HFF-Myc (cell line): ENCODE data around the gene RBMS2.

Source experiments
- DNase-seq: peaks from one replicate; pipeline ENCODE4 v3.0.0-alpha.2; 2011; ENCODE audit warnings: low read depth; ENCODE audit errors: extremely low read depth
- H3K4me3 ChIP-seq: replicated peaks from 2 replicates; pipeline ENCODE4 v1.5.1; 2011; ENCODE audit warnings: low read depth, mild to moderate bottlenecking, control low read depth, low read length
- TF ChIP-seq, protein P1 (sequence below): IDR thresholded peaks from 2 replicates; pipeline ENCODE4 v1.5.1; 2012; ENCODE audit warnings: mild to moderate bottlenecking, low read depth, low read length, control low read depth; ENCODE audit errors: missing control alignments

RBMS2 gene

DNA sequence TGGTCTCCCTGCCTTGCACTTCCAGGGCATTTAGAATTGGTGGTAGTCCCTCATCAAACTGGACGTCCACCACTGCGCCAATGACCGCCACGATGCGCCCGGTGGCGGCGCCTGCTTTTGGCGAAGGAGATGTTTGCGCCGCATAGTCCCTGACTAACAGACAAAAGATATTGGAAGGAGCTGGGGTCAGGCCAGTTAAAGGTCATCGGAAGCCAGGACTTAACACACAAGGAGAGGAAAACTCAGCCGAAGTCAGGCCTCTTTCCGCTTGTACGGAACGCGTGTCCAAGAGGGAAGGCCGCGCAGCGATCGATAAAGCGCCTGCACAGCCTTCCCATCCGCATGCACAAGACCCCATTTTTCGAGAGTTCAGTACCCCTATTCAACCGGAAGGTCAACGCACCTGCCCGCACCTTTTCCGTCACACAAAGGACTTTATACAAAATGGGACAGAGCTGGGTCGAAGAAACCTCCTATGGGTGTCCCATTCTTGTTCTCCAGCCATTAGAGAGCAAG lies 123.6 kb downstream of the RBMS2 start:
- H3K4me3 ChIP-seq: peak overlapping the region; percentile 100
- DNase-seq: no peak
- TF ChIP-seq, protein P1, sequence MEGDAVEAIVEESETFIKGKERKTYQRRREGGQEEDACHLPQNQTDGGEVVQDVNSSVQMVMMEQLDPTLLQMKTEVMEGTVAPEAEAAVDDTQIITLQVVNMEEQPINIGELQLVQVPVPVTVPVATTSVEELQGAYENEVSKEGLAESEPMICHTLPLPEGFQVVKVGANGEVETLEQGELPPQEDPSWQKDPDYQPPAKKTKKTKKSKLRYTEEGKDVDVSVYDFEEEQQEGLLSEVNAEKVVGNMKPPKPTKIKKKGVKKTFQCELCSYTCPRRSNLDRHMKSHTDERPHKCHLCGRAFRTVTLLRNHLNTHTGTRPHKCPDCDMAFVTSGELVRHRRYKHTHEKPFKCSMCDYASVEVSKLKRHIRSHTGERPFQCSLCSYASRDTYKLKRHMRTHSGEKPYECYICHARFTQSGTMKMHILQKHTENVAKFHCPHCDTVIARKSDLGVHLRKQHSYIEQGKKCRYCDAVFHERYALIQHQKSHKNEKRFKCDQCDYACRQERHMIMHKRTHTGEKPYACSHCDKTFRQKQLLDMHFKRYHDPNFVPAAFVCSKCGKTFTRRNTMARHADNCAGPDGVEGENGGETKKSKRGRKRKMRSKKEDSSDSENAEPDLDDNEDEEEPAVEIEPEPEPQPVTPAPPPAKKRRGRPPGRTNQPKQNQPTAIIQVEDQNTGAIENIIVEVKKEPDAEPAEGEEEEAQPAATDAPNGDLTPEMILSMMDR: no peak
